Activated naive CD8-positive, alpha-beta T cell treated with anti-CD3 and anti-CD28 coated beads, Interleukin-2, amount 50 U/mL, for 24 hours (primary cell): ENCODE results near the gene ZNF687.
A peak's percentile ranks its signal among the peaks of the same experiment; 100 is the strongest.

Source experiments
- ATAC-seq: fragments of 150-1000 bp; cut with Tn5 transposase; one replicate; pipeline ENCODE4 v1.10.0; 2021
- DNase-seq: peaks from one replicate; pipeline ENCODE4 v3.0.0; 2021
- H3K27ac Mint-ChIP-seq: one replicate; pipeline ENCODE4 v1.8.0; 2021; ENCODE audit warnings: mild to moderate bottlenecking, mixed read lengths
- H3K27me3 Mint-ChIP-seq: one replicate; pipeline ENCODE4 v1.8.0; 2021; ENCODE audit warnings: mixed read lengths
- H3K36me3 Mint-ChIP-seq: one replicate; pipeline ENCODE4 v1.8.0; 2021; ENCODE audit warnings: low read depth, mixed read lengths
- H3K4me1 Mint-ChIP-seq: one replicate; pipeline ENCODE4 v1.8.0; 2021; ENCODE audit warnings: mixed read lengths
- H3K4me3 Mint-ChIP-seq: one replicate; pipeline ENCODE4 v1.8.0; 2021; ENCODE audit warnings: mild to moderate bottlenecking, moderate library complexity, mixed read lengths
- H3K9me3 Mint-ChIP-seq: one replicate; pipeline ENCODE4 v1.8.0; 2021; ENCODE audit warnings: mixed read lengths

Gene ZNF687

GRCh38 chr1:151281969-151282882 is at the start of gene ZNF687:
Gene ZNF687 (plus strand): TSS chr1:151282299. CDS start chr1:151286292, 3,993 bp downstream.
- DNase-seq (peak; percentile 99), ATAC-seq (peak; percentile 96)
- Mint-ChIP-seq H3K4me1 (peaks cover 50% of the 10 kb centered on the region), H3K9me3 (no peaks in the 10 kb centered on the region), H3K27ac (peak within 1 kb of the TSS; percentile 99), H3K36me3 (peaks cover 7% of the 10 kb centered on the region), H3K4me3 (peak within 1 kb of the TSS; percentile 97), H3K27me3 (no peaks in the 10 kb centered on the region)

- Mint-ChIP-seq H3K27me3 (no peaks in the 10 kb centered on the region), H3K4me1 (peaks cover 2% of the 10 kb centered on the region), H3K27ac (peak overlapping the region; percentile 31), H3K36me3 (peaks cover 56% of the 10 kb centered on the region), H3K4me3 (no peak overlapping the region), H3K9me3 (no peaks in the 10 kb centered on the region)
- no peak for DNase-seq
- no peak for ATAC-seq
Measured at GRCh38 chr1:151235235-151235634, 46.9 kb upstream of the ZNF687 start.

GRCh38 chr1:151237678-151238466 is 44.2 kb upstream of the ZNF687 start:
- H3K36me3 Mint-ChIP-seq = peaks cover 55% of the 10 kb centered on the region
- H3K27ac Mint-ChIP-seq = peak overlapping the region; percentile 4
- ATAC-seq = no peak
- H3K27me3 Mint-ChIP-seq = no peaks in the 10 kb centered on the region
- H3K4me1 Mint-ChIP-seq = peaks cover 2% of the 10 kb centered on the region
- no peak for DNase-seq
- no peak overlapping the region for H3K4me3 Mint-ChIP-seq
- H3K9me3 Mint-ChIP-seq = no peaks in the 10 kb centered on the region

GRCh38 chr1:151238467-151238739 is 43.7 kb upstream of the ZNF687 start:
- DNase-seq = no peak
- Mint-ChIP-seq H3K36me3 (peaks cover 59% of the 10 kb centered on the region), H3K27me3 (no peaks in the 10 kb centered on the region), H3K4me3 (no peak overlapping the region), H3K4me1 (peaks cover 2% of the 10 kb centered on the region), H3K27ac (no peak overlapping the region), H3K9me3 (no peaks in the 10 kb centered on the region)
- ATAC-seq = no peak

GRCh38 chr1:151242442-151242841 is 39.7 kb upstream of the ZNF687 start:
- no peaks in the 10 kb centered on the region for H3K27me3 Mint-ChIP-seq
- no peaks in the 10 kb centered on the region for H3K9me3 Mint-ChIP-seq
- H3K4me1 Mint-ChIP-seq = peaks cover 2% of the 10 kb centered on the region
- H3K4me3 Mint-ChIP-seq = no peak overlapping the region
- peaks cover 60% of the 10 kb centered on the region for H3K36me3 Mint-ChIP-seq
- no peak for ATAC-seq
- H3K27ac Mint-ChIP-seq = no peak overlapping the region
- no peak for DNase-seq

- no peaks in the 10 kb centered on the region for H3K27me3 Mint-ChIP-seq
- H3K27ac Mint-ChIP-seq = no peak overlapping the region
- no peak for ATAC-seq
- no peaks in the 10 kb centered on the region for H3K4me1 Mint-ChIP-seq
- H3K9me3 Mint-ChIP-seq = no peaks in the 10 kb centered on the region
- no peak for DNase-seq
- H3K4me3 Mint-ChIP-seq = no peak overlapping the region
- H3K36me3 Mint-ChIP-seq = peaks cover 61% of the 10 kb centered on the region
Measured at GRCh38 chr1:151243683-151244216, 38.3 kb upstream of the ZNF687 start.

GRCh38 chr1:151246786-151247185 is 35.3 kb upstream of the ZNF687 start:
- Mint-ChIP-seq H3K4me3 (no peak overlapping the region), H3K36me3 (peaks cover 55% of the 10 kb centered on the region), H3K27ac (no peak overlapping the region), H3K9me3 (no peaks in the 10 kb centered on the region), H3K4me1 (no peaks in the 10 kb centered on the region), H3K27me3 (no peaks in the 10 kb centered on the region)
- ATAC-seq = no peak
- no peak for DNase-seq

GRCh38 chr1:151251656-151252470 is 30.2 kb upstream of the ZNF687 start:
- peaks cover 35% of the 10 kb centered on the region for H3K36me3 Mint-ChIP-seq
- H3K27ac Mint-ChIP-seq = no peak overlapping the region

GRCh38 chr1:151254217-151255213 is 27.6 kb upstream of the ZNF687 start, which contains the start of gene PSMD4:
Gene PSMD4 (plus strand): TSS chr1:151254734. CDS start chr1:151254783, 49 bp downstream.
- Mint-ChIP-seq H3K36me3 (peaks cover 28% of the 10 kb centered on the region), H3K4me3 (peak within 1 kb of the TSS; percentile 91), H3K27me3 (peaks cover 2% of the 10 kb centered on the region), H3K4me1 (peaks cover 29% of the 10 kb centered on the region), H3K9me3 (no peaks in the 10 kb centered on the region), H3K27ac (peak within 1 kb of the TSS; percentile 99)
- DNase-seq (peak; percentile 91), ATAC-seq (peak; percentile 98)

More at GRCh38 chr1:151251656-151252470, 30.2 kb upstream of the ZNF687 start:
- Mint-ChIP-seq H3K4me3 (no peak overlapping the region), H3K4me1 (peaks cover 18% of the 10 kb centered on the region), H3K9me3 (no peaks in the 10 kb centered on the region), H3K27me3 (peaks cover 2% of the 10 kb centered on the region)
- DNase-seq (peak; percentile 51), ATAC-seq (peak; percentile 42)

GRCh38 chr1:151255381-151255780 is 26.7 kb upstream of the ZNF687 start:
- Mint-ChIP-seq H3K9me3 (no peaks in the 10 kb centered on the region), H3K27ac (peak overlapping the region; percentile 99), H3K27me3 (peaks cover 2% of the 10 kb centered on the region), H3K36me3 (peaks cover 25% of the 10 kb centered on the region), H3K4me1 (peaks cover 32% of the 10 kb centered on the region), H3K4me3 (peak overlapping the region; percentile 91)
- ATAC-seq (no peak), DNase-seq (no peak)

- ATAC-seq (no peak), DNase-seq (no peak)
- Mint-ChIP-seq H3K27ac (no peak overlapping the region), H3K4me1 (peaks cover 30% of the 10 kb centered on the region), H3K27me3 (peaks cover 2% of the 10 kb centered on the region), H3K4me3 (no peak overlapping the region), H3K9me3 (no peaks in the 10 kb centered on the region), H3K36me3 (peaks cover 36% of the 10 kb centered on the region)
Measured at GRCh38 chr1:151259351-151259750, 22.7 kb upstream of the ZNF687 start.

GRCh38 chr1:151265446-151266236 is 16.5 kb upstream of the ZNF687 start:
- Mint-ChIP-seq H3K27ac (peak overlapping the region; percentile 47), H3K36me3 (peaks cover 42% of the 10 kb centered on the region), H3K27me3 (no peaks in the 10 kb centered on the region), H3K4me1 (no peaks in the 10 kb centered on the region), H3K9me3 (no peaks in the 10 kb centered on the region), H3K4me3 (no peak overlapping the region)
- no peak for ATAC-seq
- no peak for DNase-seq
